GM18909 (cell line): ENCODE measurements around the gene TBKBP1.
A peak's percentile ranks its signal among the peaks of the same experiment; 100 is the strongest.
"Not testable (repeated sequence)": the region's sequence is repeated elsewhere in the genome, so short reads cannot be mapped to it uniquely, and the experiment has no call there.

Source experiments
- ATAC-seq: cut with Tn5 transposase; IDR thresholded peaks from one replicate; pipeline ENCODE4 v1.9.1; 2021; ENCODE audit warnings: mild to moderate bottlenecking; ENCODE audit not compliant: unreplicated experiment, poor library complexity

TBKBP1 gene

DNA sequence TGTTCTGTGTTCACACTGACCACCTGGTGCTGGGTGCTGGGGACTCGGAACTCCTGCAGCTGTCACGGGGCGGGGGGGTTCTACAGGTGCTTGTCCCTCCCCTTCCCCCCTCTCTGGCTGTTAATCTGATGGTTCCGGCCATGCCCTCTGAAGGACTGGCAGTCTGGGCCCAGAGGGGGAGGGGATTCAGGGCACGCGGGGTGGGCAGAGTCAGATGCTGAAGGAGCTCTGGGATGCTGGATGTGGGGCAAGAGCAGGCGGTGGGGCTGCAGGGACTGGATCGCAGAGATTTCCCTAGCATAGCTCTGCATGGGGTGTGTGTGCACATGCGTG is 33.7 kb downstream of the TBKBP1 start:
- no peak for ATAC-seq

DNA sequence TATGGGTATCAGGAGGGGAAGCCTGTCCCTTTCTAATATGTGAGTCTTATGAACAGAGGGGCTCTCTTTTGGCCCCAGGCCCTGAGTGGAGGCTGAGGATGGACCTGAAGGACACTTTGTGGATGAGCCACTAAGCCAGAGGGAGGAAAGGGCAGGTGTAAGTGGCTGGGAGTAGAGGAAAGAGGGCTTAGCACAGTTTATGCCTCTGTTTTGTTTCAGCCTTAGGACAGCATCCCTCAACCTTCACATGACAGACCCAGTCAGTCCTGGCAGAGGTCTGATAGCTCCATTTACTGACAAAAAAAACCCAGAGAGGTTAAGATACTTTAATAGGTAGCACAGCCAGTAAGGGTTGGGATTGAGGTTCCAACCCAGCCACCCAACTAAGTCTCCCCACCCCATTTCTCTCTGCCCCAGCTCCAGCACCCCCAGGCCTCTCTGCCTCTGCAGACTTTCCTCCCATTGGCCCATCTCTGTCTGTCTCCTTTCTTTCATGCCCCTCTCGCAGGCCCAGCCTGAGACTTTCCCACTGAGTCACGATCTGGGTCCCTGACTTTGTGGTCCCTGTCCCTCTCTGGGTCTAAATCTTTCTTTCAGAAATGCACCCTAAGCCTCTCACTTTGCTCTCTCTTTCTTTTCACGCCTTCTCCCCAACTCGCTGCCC is 34.4 kb downstream of the TBKBP1 start:
- no peak for ATAC-seq

DNA sequence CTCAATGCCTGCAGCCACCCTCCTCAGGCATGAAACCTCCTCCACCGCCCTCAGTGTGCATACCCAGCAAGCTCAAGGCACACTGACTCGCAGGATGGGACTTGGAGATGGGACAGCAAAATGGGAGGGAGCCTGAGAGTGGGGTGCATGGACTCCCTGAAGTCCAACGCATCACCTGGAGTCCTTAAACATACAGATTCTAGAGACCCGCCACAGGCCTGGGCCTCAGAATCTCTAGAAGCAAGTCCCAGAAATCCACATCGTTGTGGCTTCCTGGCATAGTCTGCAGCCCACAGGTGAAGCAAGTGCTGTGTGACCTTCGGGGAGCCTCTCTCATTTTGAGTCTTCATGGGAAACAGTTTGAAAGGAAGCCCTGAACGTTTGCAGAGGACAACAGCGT is 35.5 kb downstream of the TBKBP1 start:
- no peak for ATAC-seq

DNA sequence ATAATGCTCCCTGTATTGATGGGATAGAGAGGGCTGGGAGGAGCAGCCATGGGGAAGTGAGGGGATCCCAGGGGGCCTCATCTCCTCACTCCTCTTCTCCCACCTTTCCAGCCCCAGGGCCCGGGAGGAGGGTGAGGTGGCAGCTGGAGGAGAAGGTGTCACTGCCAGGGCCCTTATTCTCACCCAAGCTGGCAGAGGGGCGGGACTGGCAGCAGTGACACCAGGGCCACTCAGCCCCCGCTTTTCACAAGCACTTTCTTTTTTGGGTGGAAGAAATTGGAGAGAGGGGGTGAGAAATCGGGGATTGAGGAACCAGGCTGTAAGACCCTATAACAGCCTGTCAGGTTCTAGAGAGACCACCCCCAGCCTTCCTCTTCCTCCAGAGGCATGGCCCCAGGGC is 36.7 kb downstream of the TBKBP1 start:
- ATAC-seq: no peak

- ATAC-seq: no peak
Observed at GRCh38 chr17:47731396-47731795, 37.4 kb downstream of the TBKBP1 start.

DNA sequence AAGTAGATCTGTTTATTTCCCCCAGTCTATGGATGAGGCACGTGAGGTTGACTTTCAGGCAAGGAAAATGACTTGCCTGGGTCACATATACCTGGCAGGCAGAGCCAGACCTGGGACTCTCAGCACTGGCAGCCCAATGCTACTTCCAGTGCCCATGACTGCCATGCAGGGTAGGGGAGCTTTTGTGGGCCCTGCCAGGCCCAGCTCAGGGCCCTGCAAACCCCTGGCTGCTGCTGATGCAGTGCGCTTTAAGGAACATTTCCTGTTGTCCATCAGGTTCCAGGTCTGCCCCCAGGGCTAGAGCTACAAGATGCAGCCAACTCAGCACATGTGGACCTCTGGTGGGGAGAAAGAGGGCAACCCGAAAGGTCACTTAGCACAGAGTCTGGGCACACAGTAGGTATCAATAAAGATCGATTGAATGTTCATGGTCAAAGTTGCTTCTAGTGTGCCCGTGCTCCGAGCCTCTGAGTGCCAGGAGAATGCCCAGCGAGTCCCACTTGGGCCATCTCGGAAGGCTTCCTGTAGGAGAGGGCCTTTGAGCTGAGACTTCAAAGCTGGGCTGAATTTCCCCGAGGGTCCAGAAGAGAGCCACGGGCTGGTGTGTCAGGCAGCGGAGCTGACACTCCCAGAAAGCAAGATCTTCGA is 38.6 kb downstream of the TBKBP1 start:
- ATAC-seq: no peak

- peak; percentile 63 for ATAC-seq
Observed at GRCh38 chr17:47733047-47733673, 39.2 kb downstream of the TBKBP1 start, which contains the start of gene TBX21. TBX21 (plus strand) TSS chr17:47733236; CDS start chr17:47733455, 219 bp downstream.

DNA sequence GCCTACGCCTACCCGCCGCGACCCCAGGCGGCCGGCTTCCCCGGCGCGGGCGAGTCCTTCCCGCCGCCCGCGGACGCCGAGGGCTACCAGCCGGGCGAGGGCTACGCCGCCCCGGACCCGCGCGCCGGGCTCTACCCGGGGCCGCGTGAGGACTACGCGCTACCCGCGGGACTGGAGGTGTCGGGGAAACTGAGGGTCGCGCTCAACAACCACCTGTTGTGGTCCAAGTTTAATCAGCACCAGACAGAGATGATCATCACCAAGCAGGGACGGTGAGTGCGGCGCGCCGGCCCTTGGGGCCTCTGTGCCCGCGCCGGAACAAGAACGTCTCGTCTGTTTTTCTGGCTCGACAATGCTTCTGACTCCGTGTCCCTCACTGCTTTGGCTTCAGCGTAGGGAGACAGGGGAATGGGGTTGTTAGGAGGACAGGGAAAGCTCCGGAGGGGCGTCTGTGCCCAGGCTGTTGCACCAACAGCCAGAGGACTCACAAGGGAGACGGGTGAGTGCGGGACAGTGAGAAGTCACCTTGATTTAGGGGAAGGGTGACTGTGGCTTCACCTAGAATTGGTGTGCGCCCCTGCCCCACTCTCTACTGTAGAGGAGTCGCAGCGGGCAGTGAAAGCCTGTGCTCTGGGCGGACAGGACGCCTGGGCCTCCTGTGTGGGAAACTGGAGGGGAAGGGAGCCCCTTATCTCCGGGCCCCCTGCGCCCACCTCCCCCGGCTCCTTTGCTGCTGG is 39.9 kb downstream of the TBKBP1 start:
- peak; percentile 25 for ATAC-seq

DNA sequence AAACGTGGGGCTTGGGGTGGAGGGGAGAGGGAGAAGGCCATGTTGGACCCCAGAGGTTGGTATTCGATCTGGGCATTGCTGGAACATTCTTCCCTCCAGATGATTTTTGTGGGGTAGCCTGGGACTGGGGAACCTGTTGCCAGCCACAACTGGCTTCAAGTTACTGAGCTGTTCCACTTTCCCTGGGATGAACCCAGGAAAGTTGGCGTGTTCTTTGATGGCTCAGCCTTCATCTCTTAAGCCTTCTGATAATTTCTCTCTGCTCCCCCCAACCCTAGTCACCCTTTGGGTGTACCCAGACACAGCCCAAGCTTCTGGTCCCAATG is 41.1 kb downstream of the TBKBP1 start:
- no peak for ATAC-seq

- peak; percentile 41 for ATAC-seq
Observed at GRCh38 chr17:47735536-47736011, 41.6 kb downstream of the TBKBP1 start.

- no peak for ATAC-seq
Observed at GRCh38 chr17:47736501-47737495, 42.8 kb downstream of the TBKBP1 start.

DNA sequence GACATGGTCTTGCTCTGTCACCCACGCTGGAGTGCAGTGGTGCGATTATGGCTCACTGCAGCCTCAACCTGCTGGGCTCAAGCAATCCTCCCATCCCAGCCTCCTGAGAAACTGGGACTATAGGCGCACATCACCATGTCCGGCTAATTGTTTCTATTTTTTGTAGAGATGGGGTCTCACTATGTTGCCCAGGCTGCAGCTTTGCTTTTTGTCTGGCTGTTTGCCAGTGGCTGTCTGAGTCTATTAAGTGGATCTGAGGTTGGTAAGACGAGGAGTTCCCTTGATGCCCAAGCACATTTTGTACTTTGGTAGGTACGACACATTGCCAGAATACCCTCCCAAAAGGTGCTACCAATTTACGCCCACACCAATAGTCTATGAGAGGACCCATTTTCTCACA is 44.2 kb downstream of the TBKBP1 start:
- ATAC-seq: no peak

- ATAC-seq: no peak
Observed at GRCh38 chr17:47739150-47739549, 45.2 kb downstream of the TBKBP1 start.

- not testable (repeated sequence) for ATAC-seq
Observed at GRCh38 chr17:47739945-47740344, 46.0 kb downstream of the TBKBP1 start.

- no peak for ATAC-seq
Observed at GRCh38 chr17:47741109-47741792, 47.3 kb downstream of the TBKBP1 start.

- ATAC-seq: no peak
Observed at GRCh38 chr17:47741793-47742145, 47.8 kb downstream of the TBKBP1 start.

DNA sequence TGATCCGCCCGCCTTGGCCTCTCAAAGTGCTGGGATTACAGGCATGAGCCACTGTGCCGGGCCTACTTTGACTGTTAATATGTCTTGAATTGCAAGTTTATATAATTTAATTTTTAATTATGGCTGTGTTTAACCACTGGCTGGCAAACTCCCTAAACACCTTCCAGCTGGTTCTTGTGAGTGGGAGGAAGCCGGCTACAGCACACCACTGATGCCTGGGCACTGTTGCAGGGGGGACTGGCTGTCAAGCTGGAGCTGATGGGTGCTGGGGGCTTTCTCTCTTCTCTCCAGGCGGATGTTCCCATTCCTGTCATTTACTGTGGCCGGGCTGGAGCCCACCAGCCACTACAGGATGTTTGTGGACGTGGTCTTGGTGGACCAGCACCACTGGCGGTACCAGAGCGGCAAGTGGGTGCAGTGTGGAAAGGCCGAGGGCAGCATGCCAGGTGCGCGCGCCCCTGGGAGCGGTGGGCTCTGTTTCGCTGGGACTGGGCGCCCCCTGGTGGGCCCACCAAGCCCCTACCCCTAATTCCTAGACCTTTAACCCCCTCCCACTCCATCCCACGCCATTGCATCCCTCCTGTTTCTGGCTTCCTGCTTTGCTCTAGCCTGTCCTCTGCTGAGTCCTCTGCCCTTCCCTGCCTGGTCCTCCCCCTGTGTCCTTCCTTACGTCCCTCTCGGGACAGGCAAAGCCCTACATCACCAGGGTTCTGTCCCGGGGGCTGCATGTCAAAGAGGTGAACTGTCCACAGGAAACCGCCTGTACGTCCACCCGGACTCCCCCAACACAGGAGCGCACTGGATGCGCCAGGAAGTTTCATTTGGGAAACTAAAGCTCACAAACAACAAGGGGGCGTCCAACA is 48.6 kb downstream of the TBKBP1 start:
- no peak for ATAC-seq

GRCh38 chr17:47744168-47745036 is 50.4 kb downstream of the TBKBP1 start:
- no peak for ATAC-seq
